CD1c-positive myeloid dendritic cell (primary cell): Measurements from ENCODE around the gene TMEM45A.

Experiments used
- DNase-seq: peaks from one replicate; pipeline ENCODE4 v3.0.0-alpha.2; 2016; ENCODE audit errors: extremely low spot score

TMEM45A gene

DNA sequence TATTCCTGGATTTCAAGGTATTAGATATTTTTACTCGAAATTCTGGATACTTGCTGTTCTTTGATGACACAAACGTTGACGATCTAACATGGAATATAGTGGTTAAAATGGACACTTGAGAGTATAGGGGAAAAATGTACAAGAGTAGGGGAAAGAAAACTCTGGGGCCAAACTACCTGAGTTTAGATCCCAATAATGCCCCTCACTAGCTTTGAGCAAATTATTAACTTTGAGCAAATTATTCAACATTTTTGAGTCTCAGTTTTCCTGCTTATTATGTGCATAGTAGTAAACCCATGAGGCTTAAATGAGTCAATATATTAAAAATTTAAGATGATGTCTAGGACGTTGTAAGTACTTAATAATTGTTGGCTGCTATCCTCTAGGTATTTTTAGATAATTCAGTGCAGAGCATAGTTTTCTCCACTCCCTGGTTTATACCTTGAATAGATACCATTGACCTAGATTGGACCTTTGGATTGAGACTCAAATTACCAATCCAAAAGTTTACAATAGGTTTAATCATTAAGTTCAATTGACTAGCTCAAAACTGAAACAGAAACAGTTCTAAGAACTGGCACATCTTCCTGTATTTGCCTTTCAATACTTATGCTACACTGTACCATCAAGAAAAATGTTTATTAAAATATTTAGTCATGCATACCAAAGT, 121.4 kb downstream of the TMEM45A start:
- no peak for DNase-seq

GRCh38 chr3:100614941-100615340, 122.5 kb downstream of the TMEM45A start:
- DNase-seq, result no peak

- DNase-seq, result no peak
Observed at GRCh38 chr3:100615684-100616083, 123.3 kb downstream of the TMEM45A start.

- DNase-seq, result no peak
Observed at GRCh38 chr3:100621251-100621650, 128.8 kb downstream of the TMEM45A start.
